NOMO-1 treated with DMSO at 0.1 percent for 48 hours (cell line): ENCODE results near the gene CLDN17.

Experiments used
- DNase-seq: peaks from one replicate; lab custom pipeline; 2025; ENCODE audit not compliant: unreplicated experiment; lab: John Stamatoyannopoulos, UW

CLDN17 gene

GRCh38 chr21:30126576-30126975 lies 40.0 kb downstream of the CLDN17 start:
- DNase-seq: no peak

GRCh38 chr21:30117631-30118030 lies 49.0 kb downstream of the CLDN17 start:
- no peak for DNase-seq

- DNase-seq: no peak
Observed at GRCh38 chr21:30116479-30116878, 50.1 kb downstream of the CLDN17 start.
